Karpas-422 (cell line): ENCODE data around the gene PDE8A. TPM values are rescaled to one million over a fixed set of nuclear protein-coding genes. Genes with fewer than 3 reads are reported as not detected.

Experiments used
- DNase-seq: peaks from one replicate; pipeline ENCODE4 v3.0.0-alpha.2; 2015
- H2AFZ ChIP-seq: fragments of 200-600 bp; sonication (generic); 2 replicates; pipeline ENCODE4 v1.6.1; 2014; ENCODE audit warnings: antibody characterized with exemption, low read length, mixed read lengths
- H3K27ac ChIP-seq: fragments of 200-600 bp; sonication (generic); 2 replicates; pipeline ENCODE4 v1.5.1; 2014; ENCODE audit warnings: mild to moderate bottlenecking, low read length, moderate library complexity
- H3K27me3 ChIP-seq: fragments of 200-600 bp; sonication (generic); 2 replicates; pipeline ENCODE4 v1.6.1; 2014; ENCODE audit warnings: low read length, mixed read lengths
- H3K36me3 ChIP-seq: fragments of 200-600 bp; sonication (generic); 2 replicates; pipeline ENCODE4 v1.6.1; 2014; ENCODE audit warnings: low read length, mixed read lengths; ENCODE audit not compliant: insufficient read depth
- H3K4me1 ChIP-seq: fragments of 200-600 bp; sonication (generic); 2 replicates; pipeline ENCODE4 v1.6.1; 2014; ENCODE audit warnings: mild to moderate bottlenecking, low read length, mixed read lengths
- H3K4me2 ChIP-seq: fragments of 200-600 bp; sonication (generic); 2 replicates; pipeline ENCODE4 v1.6.1; 2014; ENCODE audit warnings: low read length, low read depth, mild to moderate bottlenecking; ENCODE audit not compliant: poor library complexity, severe bottlenecking
- H3K4me3 ChIP-seq: fragments of 200-600 bp; sonication (generic); 2 replicates; pipeline ENCODE4 v1.5.1; 2014; ENCODE audit warnings: mild to moderate bottlenecking, antibody characterized with exemption, low read length, mixed read lengths
- H3K79me2 ChIP-seq: fragments of 200-600 bp; sonication (generic); 2 replicates; pipeline ENCODE4 v1.6.1; 2014; ENCODE audit warnings: mild to moderate bottlenecking, low read length, mixed read lengths
- H3K9ac ChIP-seq: fragments of 200-600 bp; sonication (generic); 2 replicates; pipeline ENCODE4 v1.6.0; 2014; ENCODE audit warnings: low read length
- H3K9me2 ChIP-seq: fragments of 200-600 bp; sonication (generic), shearing (Covaris generic); replicated peaks from 2 replicates; pipeline ENCODE4 v1.6.0; 2014; ENCODE audit warnings: mild to moderate bottlenecking, low read length, moderate library complexity; ENCODE audit not compliant: insufficient read depth
- H3K9me3 ChIP-seq: fragments of 300-700, 200-600 bp; sonication (generic); 2 replicates; pipeline ENCODE4 v1.6.1; 2014; ENCODE audit warnings: low read length, mixed read lengths
- H4K20me1 ChIP-seq: fragments of 200-600 bp; sonication (generic); 2 replicates; pipeline ENCODE4 v1.6.1; 2014; ENCODE audit warnings: mild to moderate bottlenecking, antibody characterized with exemption, low read length, low read depth; ENCODE audit not compliant: insufficient read depth
- total RNA-seq: library from RNA; depleted of rRNA; stranded (reverse); fragments of >200 nt; shearing (Covaris generic); gene quantifications from 2 replicates; pipeline ENCODE4 v1.2.3, GENCODE V29; 2014; ENCODE audit warnings: low replicate concordance

PDE8A gene
- total RNA-seq, 1 experiment from 2014 or later = 3.4 TPM

DNA sequence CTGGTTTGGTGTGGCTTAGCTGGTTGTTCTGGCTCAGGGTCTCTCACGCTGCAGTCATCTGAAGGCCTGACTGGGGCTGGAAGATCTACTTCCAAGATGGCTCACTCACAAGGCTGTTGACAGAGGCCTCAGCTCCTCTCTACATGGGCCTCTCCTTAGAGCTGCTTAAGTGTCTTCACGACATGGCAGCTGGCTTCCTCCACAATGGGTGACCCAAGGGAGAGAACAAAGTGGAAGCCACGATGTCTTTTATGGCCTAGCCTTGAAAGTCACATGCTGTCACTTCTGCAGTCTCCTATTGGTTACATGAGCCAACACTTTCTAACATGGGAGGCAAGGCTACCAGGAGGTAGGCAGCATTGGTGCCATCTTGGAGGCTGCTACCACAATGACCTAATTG is 13.4 kb upstream of the PDE8A start:
- no peaks in the 10 kb centered on the region for H4K20me1 ChIP-seq

DNA sequence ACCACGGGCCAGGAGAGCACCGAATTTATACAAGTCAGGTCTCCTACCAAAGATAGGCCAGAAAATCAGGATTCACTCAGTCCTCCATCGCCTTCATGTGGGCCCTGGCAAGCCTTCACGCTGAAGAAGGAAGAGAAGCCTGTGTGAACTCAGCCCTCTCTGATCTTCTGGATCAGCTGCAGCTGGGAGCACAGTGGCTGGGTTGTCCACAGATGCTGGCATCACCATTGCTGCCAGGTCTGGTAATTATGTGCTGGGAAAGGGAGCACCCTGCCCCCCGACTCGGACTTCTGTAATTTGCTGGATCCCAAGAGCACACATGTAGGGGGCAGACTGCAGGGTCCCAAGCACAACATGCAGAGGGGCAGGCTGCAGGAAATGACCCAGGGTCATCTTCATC is 12.4 kb upstream of the PDE8A start:
- Histone ChIP-seq H3K9me3 (no peaks in the 10 kb centered on the region), H3K27me3 (no peaks in the 10 kb centered on the region), H3K36me3 (no peaks in the 10 kb centered on the region), H3K4me1 (no peaks in the 10 kb centered on the region), H3K4me3 (no peak overlapping the region), H2AFZ (no peak overlapping the region), H3K27ac (no peak overlapping the region), H3K9ac (no peak overlapping the region), H3K79me2 (no peaks in the 10 kb centered on the region), H4K20me1 (no peaks in the 10 kb centered on the region), H3K4me2 (no peak overlapping the region), H3K9me2 (no peaks in the 10 kb centered on the region)
- no peak for DNase-seq

More for the DNA sequence above, 13.4 kb upstream of the PDE8A start:
- H3K9me2 ChIP-seq = no peaks in the 10 kb centered on the region
- no peaks in the 10 kb centered on the region for H3K79me2 ChIP-seq
- no peak for DNase-seq
- H3K4me2 ChIP-seq = no peak overlapping the region
- no peaks in the 10 kb centered on the region for H3K9me3 ChIP-seq
- no peak overlapping the region for H3K4me3 ChIP-seq
- H3K9ac ChIP-seq = no peak overlapping the region
- no peaks in the 10 kb centered on the region for H3K4me1 ChIP-seq
- no peaks in the 10 kb centered on the region for H3K27me3 ChIP-seq
- no peak overlapping the region for H3K27ac ChIP-seq
- no peaks in the 10 kb centered on the region for H3K36me3 ChIP-seq
- no peak overlapping the region for H2AFZ ChIP-seq

DNA sequence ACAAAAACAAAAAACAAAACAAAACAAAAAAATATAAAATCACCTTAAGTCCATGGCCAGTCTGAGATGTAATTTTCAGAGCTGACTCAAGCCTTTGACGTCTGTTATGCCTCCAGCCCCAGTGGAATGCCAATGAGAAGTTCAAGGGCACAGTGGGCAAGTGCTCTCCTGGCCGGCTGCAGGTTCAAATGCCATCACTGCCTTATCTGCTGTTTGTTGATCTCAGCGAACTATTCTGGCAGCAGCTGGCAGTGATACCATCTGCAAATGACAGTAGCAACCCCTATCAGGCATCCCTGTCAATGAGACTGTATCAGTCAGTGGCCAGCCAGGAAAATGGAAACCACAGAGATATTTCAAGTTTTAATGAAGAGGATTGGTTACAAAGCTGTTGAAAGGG is 10.8 kb upstream of the PDE8A start:
- no peak for DNase-seq
- H4K20me1 ChIP-seq = no peaks in the 10 kb centered on the region
- H3K36me3 ChIP-seq = no peaks in the 10 kb centered on the region
- no peaks in the 10 kb centered on the region for H3K4me1 ChIP-seq
- H3K79me2 ChIP-seq = no peaks in the 10 kb centered on the region
- H2AFZ ChIP-seq = no peak overlapping the region
- H3K27me3 ChIP-seq = no peaks in the 10 kb centered on the region
- H3K9me2 ChIP-seq = no peaks in the 10 kb centered on the region
- H3K9me3 ChIP-seq = no peaks in the 10 kb centered on the region
- no peak overlapping the region for H3K9ac ChIP-seq
- H3K4me3 ChIP-seq = no peak overlapping the region
- no peak overlapping the region for H3K4me2 ChIP-seq
- H3K27ac ChIP-seq = no peak overlapping the region

DNA sequence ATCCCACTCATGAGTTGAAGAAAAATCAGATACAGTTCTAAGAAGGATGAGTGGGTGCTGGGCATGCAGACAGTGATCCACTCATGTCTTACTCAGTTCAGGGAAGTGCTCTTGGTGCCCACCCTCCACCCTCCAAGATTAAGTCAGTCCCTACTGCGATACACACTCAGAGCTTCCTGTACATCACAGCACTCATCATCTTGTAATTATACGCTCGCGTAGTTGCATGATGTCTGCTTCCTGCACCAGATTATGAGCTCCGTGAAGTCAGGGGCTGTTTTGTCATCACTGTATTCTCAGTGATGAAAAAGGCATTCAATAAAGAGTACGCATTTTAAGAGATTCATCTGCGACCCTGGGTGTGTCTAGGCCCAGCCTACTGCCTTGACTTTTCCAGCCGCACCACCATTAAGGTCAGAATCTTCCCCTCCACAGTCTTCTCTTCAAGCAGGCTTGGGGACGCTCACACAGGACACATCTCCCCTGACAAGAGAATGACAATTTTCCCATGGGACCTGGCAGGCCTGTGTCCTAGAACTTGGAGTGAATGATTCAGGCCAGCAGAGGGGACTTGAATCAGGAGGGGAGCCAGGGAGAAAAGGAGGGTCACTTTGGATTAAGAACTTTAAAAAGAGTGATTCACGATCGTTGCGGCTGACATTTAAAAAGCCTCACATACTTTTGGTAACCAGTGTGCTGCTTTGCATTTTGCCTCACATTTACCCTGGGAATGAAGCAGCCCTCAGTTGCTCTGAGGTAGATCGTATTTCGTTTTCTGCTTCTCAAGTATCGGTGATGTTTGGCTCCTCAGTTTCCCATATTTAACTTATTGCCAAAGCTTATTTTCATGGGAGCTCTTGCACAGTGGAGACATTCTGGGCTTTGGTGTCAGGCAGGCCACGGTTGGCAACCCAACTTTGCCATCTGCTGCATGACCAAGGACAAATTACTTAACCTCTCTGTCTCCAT is 7.9 kb upstream of the PDE8A start:
- H2AFZ ChIP-seq = no peak overlapping the region

DNA sequence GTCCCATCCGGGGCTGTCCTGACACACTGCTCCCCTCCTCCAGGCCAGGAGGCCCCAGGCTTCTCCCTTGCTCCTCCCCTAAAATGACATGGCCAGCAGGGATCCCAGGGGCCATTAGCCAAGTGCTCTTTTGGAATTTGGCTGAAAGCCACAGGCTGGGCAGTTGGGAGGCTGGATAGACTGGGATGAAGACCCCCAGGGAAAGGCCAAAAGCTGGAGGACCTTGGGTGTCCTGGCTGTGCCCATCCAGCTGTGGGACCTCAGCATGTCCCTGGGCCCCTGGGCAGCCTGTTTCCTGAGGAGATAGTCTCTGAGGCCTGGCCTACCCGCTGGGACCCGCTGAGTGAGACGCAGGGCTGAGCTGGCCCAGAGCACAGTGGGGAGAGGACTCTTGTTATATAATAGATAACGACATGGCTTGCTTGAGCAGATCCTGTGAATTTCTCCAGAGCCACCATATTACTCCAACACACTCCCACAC is 5.7 kb upstream of the PDE8A start:
- Histone ChIP-seq H3K4me3 (no peak overlapping the region), H3K36me3 (no peaks in the 10 kb centered on the region), H2AFZ (no peak overlapping the region), H3K27me3 (no peaks in the 10 kb centered on the region), H3K4me2 (no peak overlapping the region), H3K9me2 (no peaks in the 10 kb centered on the region), H3K9me3 (no peaks in the 10 kb centered on the region), H3K9ac (no peak overlapping the region), H3K79me2 (no peaks in the 10 kb centered on the region), H3K27ac (no peak overlapping the region), H3K4me1 (peaks cover 9% of the 10 kb centered on the region), H4K20me1 (no peaks in the 10 kb centered on the region)
- no peak for DNase-seq

More for the DNA sequence above, 7.9 kb upstream of the PDE8A start:
- H3K36me3 ChIP-seq = no peaks in the 10 kb centered on the region
- H3K4me1 ChIP-seq = no peaks in the 10 kb centered on the region
- no peaks in the 10 kb centered on the region for H3K9me3 ChIP-seq
- no peak overlapping the region for H3K27ac ChIP-seq
- DNase-seq = no peak
- no peaks in the 10 kb centered on the region for H3K79me2 ChIP-seq
- H3K4me2 ChIP-seq = no peak overlapping the region
- no peaks in the 10 kb centered on the region for H3K9me2 ChIP-seq
- no peak overlapping the region for H3K4me3 ChIP-seq
- no peak overlapping the region for H3K9ac ChIP-seq
- H4K20me1 ChIP-seq = no peaks in the 10 kb centered on the region
- H3K27me3 ChIP-seq = no peaks in the 10 kb centered on the region

DNA sequence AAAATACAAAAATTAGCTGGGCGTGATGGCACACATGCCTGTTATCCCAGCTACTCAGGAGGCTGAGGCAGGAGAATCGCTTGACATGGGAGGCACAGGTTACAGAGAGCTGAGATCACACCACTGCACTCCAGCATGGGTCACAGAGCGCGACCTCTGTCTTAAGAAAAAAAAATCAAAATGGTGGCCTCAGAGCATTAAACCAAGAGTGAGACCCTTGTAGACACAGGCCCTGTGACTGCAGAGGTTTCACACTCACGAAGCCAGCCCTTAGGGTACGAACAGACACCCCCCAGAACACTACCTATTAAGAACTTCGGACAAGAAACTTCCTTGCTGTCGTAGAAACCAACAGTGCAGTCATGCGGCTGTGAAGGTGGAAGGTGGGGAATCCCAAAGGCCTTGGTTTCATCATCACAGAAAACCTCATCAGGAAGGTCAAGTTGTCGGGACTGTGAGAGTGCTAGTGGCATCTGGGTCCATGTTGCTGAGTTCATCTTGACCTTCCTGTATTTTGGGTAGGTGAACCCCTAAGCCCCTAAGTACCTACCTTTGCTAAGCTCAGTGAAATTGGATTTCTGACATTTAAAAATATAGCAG is 4.8 kb upstream of the PDE8A start:
- H3K9ac ChIP-seq = no peak overlapping the region
- H2AFZ ChIP-seq = no peak overlapping the region
- no peaks in the 10 kb centered on the region for H3K79me2 ChIP-seq
- no peaks in the 10 kb centered on the region for H3K36me3 ChIP-seq
- H3K9me3 ChIP-seq = no peaks in the 10 kb centered on the region
- H3K4me1 ChIP-seq = peaks cover 12% of the 10 kb centered on the region
- no peaks in the 10 kb centered on the region for H3K9me2 ChIP-seq
- no peak for DNase-seq
- no peaks in the 10 kb centered on the region for H4K20me1 ChIP-seq
- no peaks in the 10 kb centered on the region for H3K27me3 ChIP-seq
- no peak overlapping the region for H3K4me3 ChIP-seq
- no peak overlapping the region for H3K4me2 ChIP-seq
- H3K27ac ChIP-seq = no peak overlapping the region

DNA sequence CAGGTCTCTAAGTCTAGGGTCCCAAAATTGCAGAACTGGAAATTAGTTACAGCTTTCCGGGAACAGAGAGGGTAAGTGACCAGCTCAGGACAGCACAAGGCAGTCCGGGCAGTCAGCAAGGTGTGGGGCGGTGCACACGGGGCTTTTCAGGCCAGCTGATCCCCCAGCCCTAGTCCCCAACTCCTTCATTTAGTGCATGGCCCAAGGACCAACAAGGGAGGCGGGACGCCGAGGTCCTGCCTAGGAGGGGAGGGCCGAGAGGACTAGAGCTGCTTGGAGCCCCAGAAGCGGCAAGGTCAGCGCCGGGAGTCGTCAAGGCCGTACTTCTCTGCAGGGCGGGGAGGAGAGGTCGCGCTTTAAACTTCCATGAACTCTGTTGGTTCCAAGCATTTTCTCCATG is 2.0 kb upstream of the PDE8A start:
- H3K9ac ChIP-seq = no peak overlapping the region

More for the DNA sequence above, 2.0 kb upstream of the PDE8A start:
- H3K4me2 ChIP-seq = peak overlapping the region; percentile 81
- no peaks in the 10 kb centered on the region for H3K79me2 ChIP-seq
- H3K4me1 ChIP-seq = peaks cover 12% of the 10 kb centered on the region
- no peak overlapping the region for H3K27ac ChIP-seq
- no peak for DNase-seq
- H3K9me3 ChIP-seq = no peaks in the 10 kb centered on the region
- H3K9me2 ChIP-seq = no peaks in the 10 kb centered on the region
- peak overlapping the region; percentile 70; the same call in 1 of the 2 replicates for H3K4me3 ChIP-seq
- no peak overlapping the region for H2AFZ ChIP-seq
- peaks cover 6% of the 10 kb centered on the region; the same call in 1 of the 2 replicates for H4K20me1 ChIP-seq
- no peaks in the 10 kb centered on the region for H3K36me3 ChIP-seq
- H3K27me3 ChIP-seq = no peaks in the 10 kb centered on the region
